ENCODE results near the gene PCDHA11. TPM values are rescaled to one million over a fixed set of nuclear protein-coding genes. Genes with fewer than 3 reads are reported as not detected.
"Not testable (repeated sequence)": the region's sequence is repeated elsewhere in the genome, so short reads cannot be mapped to it uniquely, and the experiment has no call there.

PCDHA11 gene
- polyA plus RNA-seq, 3 donors: not detected

DNA sequence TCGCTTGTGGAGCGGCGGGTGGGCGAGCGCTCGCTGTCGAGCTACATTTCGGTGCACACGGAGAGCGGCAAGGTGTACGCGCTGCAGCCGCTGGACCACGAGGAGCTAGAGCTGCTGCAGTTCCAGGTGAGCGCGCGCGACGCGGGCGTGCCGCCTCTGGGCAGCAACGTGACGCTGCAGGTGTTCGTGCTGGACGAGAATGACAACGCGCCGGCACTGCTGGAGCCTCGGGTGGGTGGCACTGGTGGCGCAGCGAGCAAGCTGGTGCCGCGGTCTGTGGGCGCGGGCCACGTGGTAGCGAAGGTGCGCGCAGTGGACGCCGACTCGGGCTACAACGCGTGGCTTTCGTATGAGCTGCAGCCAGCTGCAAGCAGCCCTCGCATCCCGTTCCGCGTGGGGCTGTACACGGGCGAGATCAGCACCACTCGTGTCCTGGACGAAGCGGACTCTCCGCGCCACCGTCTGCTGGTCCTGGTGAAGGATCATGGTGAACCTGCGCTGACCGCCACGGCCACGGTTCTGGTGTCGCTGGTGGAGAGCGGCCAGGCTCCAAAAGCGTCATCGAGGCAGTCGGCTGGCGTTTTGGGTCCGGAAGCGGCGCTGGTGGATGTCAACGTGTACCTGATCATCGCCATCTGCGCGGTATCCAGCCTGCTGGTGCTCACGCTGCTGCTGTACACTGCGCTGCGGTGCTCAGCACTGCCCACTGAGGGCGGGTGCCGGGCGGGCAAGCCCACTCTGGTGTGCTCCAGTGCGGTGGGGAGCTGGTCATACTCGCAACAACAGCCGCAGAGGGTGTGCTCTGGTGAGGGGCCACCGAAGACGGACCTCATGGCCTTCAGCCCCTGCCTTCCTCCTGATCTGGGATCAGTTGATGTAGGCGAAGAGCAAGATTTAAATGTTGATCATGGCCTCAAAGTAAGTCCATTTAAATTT lies 25.7 kb upstream of the PCDHA11 start:
- no peaks in the 10 kb centered on the region for H3K36me3 Mint-ChIP-seq
- H2AFZ ChIP-seq (ENCODE audit: insufficient read depth, low read depth, low read length, poor library complexity, severe bottlenecking): no peak overlapping the region
- H3K4me3 Mint-ChIP-seq: peak overlapping the region in 1 of 2 donors; percentile 7
- TF ChIP-seq CTCF (IDR thresholded peaks at IDR 0.05): no peak
- 49% methylated on average over 84 of the region's 87 CpGs for WGBS (ENCODE audit: insufficient coverage)
- H3K9me3 ChIP-seq (replicated peaks in 1 of 2; ENCODE audit: control insufficient read depth in 1 of 2, insufficient read depth in 1 of 2, low read length in 2 of 2): peaks cover 31 to 54% of the 10 kb centered on the region in 2 donors
- no peak overlapping the region for H3K27ac ChIP-seq (ENCODE audit: low read depth in 1 of 2, low read length in 2 of 2)
- H3K27me3 Mint-ChIP-seq (ENCODE audit: low read depth in 3 of 3): peaks cover 4 to 20% (median 7%) of the 10 kb centered on the region in 3 donors
- no peaks in the 10 kb centered on the region for H4K20me1 ChIP-seq (ENCODE audit: insufficient read depth, low read length)
- no peak overlapping the region for H3K9ac ChIP-seq (ENCODE audit: insufficient read depth, low read length, poor library complexity, severe bottlenecking)
- no peaks in the 10 kb centered on the region for H3K4me1 Mint-ChIP-seq
- no peak for DNase-seq
- no peak overlapping the region for H3K27ac Mint-ChIP-seq
- peaks cover 24 to 49% (median 32%) of the 10 kb centered on the region in 7 donors for H3K9me3 Mint-ChIP-seq
- peaks cover 0 to 3% of the 10 kb centered on the region in 2 donors for H3K27me3 ChIP-seq (ENCODE audit: control insufficient read depth in 2 of 2, insufficient read depth in 2 of 2, low read length in 2 of 2)
- intact Hi-C loops (cut with micrococcal nuclease): no loop called here
- H3K4me3 ChIP-seq (replicated peaks in 1 of 3; ENCODE audit: low read depth in 2 of 3, low read length in 3 of 3): no peak overlapping the region
- no peaks in the 10 kb centered on the region for H3K79me2 ChIP-seq (ENCODE audit: insufficient read depth, low read length)
- no peak overlapping the region for H3K4me2 ChIP-seq (replicated peaks; ENCODE audit: extremely low read depth, low read length, poor library complexity, severe bottlenecking)
- H3K36me3 ChIP-seq (replicated peaks in 1 of 2; ENCODE audit: control insufficient read depth in 1 of 2, insufficient read depth in 2 of 2, low read length in 2 of 2): no peaks in the 10 kb centered on the region
- H3K4me1 ChIP-seq (ENCODE audit: control insufficient read depth in 1 of 2, insufficient read depth in 2 of 2, low read length in 2 of 2): no peaks in the 10 kb centered on the region

- H3K79me2 ChIP-seq (ENCODE audit: insufficient read depth, low read length); H3K36me3 Mint-ChIP-seq; H3K4me2 ChIP-seq (replicated peaks; ENCODE audit: extremely low read depth, low read length, poor library complexity, severe bottlenecking); H3K27me3 ChIP-seq (ENCODE audit: control insufficient read depth in 2 of 2, insufficient read depth in 2 of 2, low read length in 2 of 2); H2AFZ ChIP-seq (ENCODE audit: insufficient read depth, low read depth, low read length, poor library complexity, severe bottlenecking); H3K27me3 Mint-ChIP-seq (ENCODE audit: low read depth in 3 of 3); H3K4me1 ChIP-seq (ENCODE audit: control insufficient read depth in 1 of 2, insufficient read depth in 2 of 2, low read length in 2 of 2); H3K27ac ChIP-seq (ENCODE audit: low read depth in 1 of 2, low read length in 2 of 2); H3K4me1 Mint-ChIP-seq; H4K20me1 ChIP-seq (ENCODE audit: insufficient read depth, low read length); intact Hi-C loops (cut with micrococcal nuclease); DNase-seq; H3K9ac ChIP-seq (ENCODE audit: insufficient read depth, low read length, poor library complexity, severe bottlenecking); H3K4me3 ChIP-seq (replicated peaks in 1 of 3; ENCODE audit: low read depth in 2 of 3, low read length in 3 of 3); H3K36me3 ChIP-seq (replicated peaks in 1 of 2; ENCODE audit: control insufficient read depth in 1 of 2, insufficient read depth in 2 of 2, low read length in 2 of 2): not testable (repeated sequence)
- Mint-ChIP-seq H3K4me3 (peak within 1 kb of the TSS in 1 of 2 donors; percentile 3), H3K27ac (peak within 1 kb of the TSS in 1 of 7 donors; percentile 41), H3K9me3 (peaks cover 19 to 48% (median 24%) of the 10 kb centered on the region in 7 donors)
- peaks cover 32 to 43% of the 10 kb centered on the region in 2 donors for H3K9me3 ChIP-seq (replicated peaks in 1 of 2; ENCODE audit: control insufficient read depth in 1 of 2, insufficient read depth in 1 of 2, low read length in 2 of 2)
- 26% methylated on average over 22 of the region's 48 CpGs for WGBS (ENCODE audit: insufficient coverage)
These were observed 20.3 kb upstream of the PCDHA11 start, which contains the start of gene PCDHA9 for GRCh38 chr5:140848139-140849102. Gene PCDHA9 (plus strand): TSS chr5:140848382. CDS start chr5:140848496, 114 bp downstream.

DNA sequence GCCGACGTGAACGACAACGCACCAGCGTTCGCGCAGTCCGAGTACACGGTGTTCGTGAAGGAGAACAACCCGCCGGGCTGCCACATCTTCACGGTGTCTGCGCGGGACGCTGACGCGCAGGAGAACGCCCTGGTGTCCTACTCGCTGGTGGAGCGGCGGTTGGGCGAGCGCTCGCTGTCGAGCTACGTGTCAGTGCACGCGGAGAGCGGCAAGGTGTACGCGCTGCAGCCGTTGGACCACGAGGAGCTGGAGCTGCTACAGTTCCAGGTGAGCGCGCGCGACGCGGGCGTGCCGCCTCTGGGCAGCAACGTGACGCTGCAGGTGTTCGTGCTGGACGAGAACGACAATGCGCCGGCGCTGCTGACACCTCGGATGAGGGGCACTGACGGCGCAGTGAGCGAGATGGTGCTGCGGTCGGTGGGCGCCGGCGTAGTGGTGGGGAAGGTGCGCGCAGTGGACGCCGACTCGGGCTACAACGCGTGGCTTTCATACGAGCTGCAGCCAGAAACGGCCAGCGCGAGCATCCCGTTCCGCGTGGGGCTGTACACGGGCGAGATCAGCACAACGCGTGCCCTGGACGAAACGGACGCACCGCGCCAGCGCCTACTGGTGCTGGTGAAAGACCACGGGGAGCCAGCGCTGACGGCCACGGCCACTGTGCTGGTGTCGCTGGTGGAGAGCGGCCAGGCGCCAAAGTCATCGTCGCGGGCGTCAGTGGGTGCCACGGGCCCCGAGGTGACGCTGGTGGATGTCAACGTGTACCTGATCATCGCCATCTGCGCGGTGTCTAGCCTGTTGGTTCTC lies 18.7 kb upstream of the PCDHA11 start:
- peaks cover 19 to 51% (median 24%) of the 10 kb centered on the region in 7 donors for H3K9me3 Mint-ChIP-seq

More for the DNA sequence above, 18.7 kb upstream of the PCDHA11 start:
- DNase-seq; H3K4me3 Mint-ChIP-seq; H3K27ac ChIP-seq (ENCODE audit: low read depth in 1 of 2, low read length in 2 of 2); H3K4me1 ChIP-seq (ENCODE audit: control insufficient read depth in 1 of 2, insufficient read depth in 2 of 2, low read length in 2 of 2); H2AFZ ChIP-seq (ENCODE audit: insufficient read depth, low read depth, low read length, poor library complexity, severe bottlenecking); H3K4me2 ChIP-seq (replicated peaks; ENCODE audit: extremely low read depth, low read length, poor library complexity, severe bottlenecking); H3K27ac Mint-ChIP-seq; H3K79me2 ChIP-seq (ENCODE audit: insufficient read depth, low read length); intact Hi-C loops (cut with micrococcal nuclease); H4K20me1 ChIP-seq (ENCODE audit: insufficient read depth, low read length); H3K4me1 Mint-ChIP-seq; H3K9ac ChIP-seq (ENCODE audit: insufficient read depth, low read length, poor library complexity, severe bottlenecking); H3K27me3 Mint-ChIP-seq (ENCODE audit: low read depth in 3 of 3); H3K27me3 ChIP-seq (ENCODE audit: control insufficient read depth in 2 of 2, insufficient read depth in 2 of 2, low read length in 2 of 2); H3K36me3 Mint-ChIP-seq; H3K36me3 ChIP-seq (replicated peaks in 1 of 2; ENCODE audit: control insufficient read depth in 1 of 2, insufficient read depth in 2 of 2, low read length in 2 of 2); H3K4me3 ChIP-seq (replicated peaks in 1 of 3; ENCODE audit: low read depth in 2 of 3, low read length in 3 of 3): not testable (repeated sequence)
- peaks cover 31 to 45% of the 10 kb centered on the region in 2 donors for H3K9me3 ChIP-seq (replicated peaks in 1 of 2; ENCODE audit: control insufficient read depth in 1 of 2, insufficient read depth in 1 of 2, low read length in 2 of 2)
- WGBS (ENCODE audit: insufficient coverage): 46% methylated on average over 101 of the region's 101 CpGs
